ENCODE results near the gene CPT2.

The CPT2 gene

GRCh38 chr1:53220171-53220961 lies 23.7 kb downstream of the CPT2 start, which contains the start of gene CZIB:
Gene CZIB, minus strand, starts transcription at chr1:53220634. Its CDS starts 59 bp downstream, at chr1:53220575.
- Mint-ChIP-seq H3K36me3 (no peaks in the 10 kb centered on the region), H3K27ac (peak within 1 kb of the TSS; percentile 96), H3K27me3 (no peaks in the 10 kb centered on the region), H3K4me3 (peak within 1 kb of the TSS; percentile 92), H3K9me3 (ENCODE audit: low read depth) (no peaks in the 10 kb centered on the region), H3K4me1 (ENCODE audit: low read depth) (peaks cover 15% of the 10 kb centered on the region)

- H3K4me3 Mint-ChIP-seq: peak overlapping the region; percentile 92
- H3K27me3 Mint-ChIP-seq: no peaks in the 10 kb centered on the region
- peak overlapping the region; percentile 96 for H3K27ac Mint-ChIP-seq
- H3K36me3 Mint-ChIP-seq: no peaks in the 10 kb centered on the region
- peaks cover 15% of the 10 kb centered on the region for H3K4me1 Mint-ChIP-seq (ENCODE audit: low read depth)
- H3K9me3 Mint-ChIP-seq (ENCODE audit: low read depth): no peaks in the 10 kb centered on the region
Observed at GRCh38 chr1:53220962-53221286, 24.3 kb downstream of the CPT2 start.

- H3K36me3 Mint-ChIP-seq: peaks cover 6% of the 10 kb centered on the region
- peak overlapping the region; percentile 96 for H3K27ac Mint-ChIP-seq
- peak overlapping the region; percentile 97 for H3K4me3 Mint-ChIP-seq
- H3K9me3 Mint-ChIP-seq (ENCODE audit: low read depth): no peaks in the 10 kb centered on the region
- H3K27me3 Mint-ChIP-seq: no peaks in the 10 kb centered on the region
- peaks cover 37% of the 10 kb centered on the region for H3K4me1 Mint-ChIP-seq (ENCODE audit: low read depth)
Observed at GRCh38 chr1:53237638-53238037, 41.0 kb downstream of the CPT2 start.

- peak within 1 kb of the TSS; percentile 96 for H3K27ac Mint-ChIP-seq
- no peaks in the 10 kb centered on the region for H3K9me3 Mint-ChIP-seq (ENCODE audit: low read depth)
- H3K4me1 Mint-ChIP-seq (ENCODE audit: low read depth): peaks cover 37% of the 10 kb centered on the region
- no peaks in the 10 kb centered on the region for H3K27me3 Mint-ChIP-seq
- peaks cover 5% of the 10 kb centered on the region for H3K36me3 Mint-ChIP-seq
- peak within 1 kb of the TSS; percentile 97 for H3K4me3 Mint-ChIP-seq
Observed at GRCh38 chr1:53238197-53239155, 41.9 kb downstream of the CPT2 start, which contains the start of gene MAGOH. Gene MAGOH, minus strand, starts transcription at chr1:53238518. Its CDS starts 70 bp downstream, at chr1:53238448.

- H3K27ac Mint-ChIP-seq: no peak overlapping the region
- H3K36me3 Mint-ChIP-seq: peaks cover 7% of the 10 kb centered on the region
- peaks cover 18% of the 10 kb centered on the region for H3K4me1 Mint-ChIP-seq (ENCODE audit: low read depth)
- no peaks in the 10 kb centered on the region for H3K27me3 Mint-ChIP-seq
- H3K4me3 Mint-ChIP-seq: no peak overlapping the region
- no peaks in the 10 kb centered on the region for H3K9me3 Mint-ChIP-seq (ENCODE audit: low read depth)
Observed at GRCh38 chr1:53241828-53242227, 45.2 kb downstream of the CPT2 start.

DNA sequence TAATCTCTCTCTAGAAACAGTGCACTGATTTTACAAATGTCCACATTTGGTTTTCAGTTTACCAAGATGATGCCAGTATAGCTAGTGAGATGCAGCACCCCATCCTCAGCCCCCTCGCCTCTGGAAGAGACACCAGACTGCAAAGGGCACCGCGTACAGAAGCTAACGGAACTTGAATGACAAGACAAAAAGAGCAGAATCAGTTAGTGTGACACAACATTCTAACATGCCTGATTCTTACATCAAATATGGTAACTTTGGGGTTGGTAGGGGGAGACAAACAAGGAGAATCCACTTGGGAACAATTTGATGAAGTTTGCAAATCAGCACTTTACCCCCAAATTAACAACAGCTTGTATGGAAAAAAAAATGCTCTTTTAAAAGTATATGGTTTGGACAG lies 45.8 kb downstream of the CPT2 start:
- H3K9me3 Mint-ChIP-seq (ENCODE audit: low read depth): no peaks in the 10 kb centered on the region
- no peaks in the 10 kb centered on the region for H3K27me3 Mint-ChIP-seq
- H3K4me3 Mint-ChIP-seq: no peak overlapping the region
- H3K36me3 Mint-ChIP-seq: peaks cover 11% of the 10 kb centered on the region
- no peak overlapping the region for H3K27ac Mint-ChIP-seq
- peaks cover 16% of the 10 kb centered on the region for H3K4me1 Mint-ChIP-seq (ENCODE audit: low read depth)

DNA sequence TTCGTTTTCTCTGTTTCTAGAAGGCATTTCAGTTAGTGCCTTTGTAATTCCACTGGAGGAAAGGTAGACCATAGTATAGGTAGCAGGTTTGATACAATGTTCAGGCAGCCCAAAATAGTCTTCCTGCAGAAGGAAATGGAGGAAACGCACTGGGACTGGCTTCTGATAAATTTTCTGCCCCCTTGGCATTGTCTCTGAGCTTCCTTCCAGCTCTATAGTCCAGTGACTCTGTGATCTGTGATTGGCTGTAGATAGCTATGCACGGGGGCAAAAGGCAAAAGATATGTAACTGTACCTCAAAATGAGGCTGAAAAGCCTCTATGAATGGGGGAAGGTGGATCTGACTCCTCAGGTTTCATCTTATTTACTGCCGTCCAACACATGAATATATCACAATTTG lies 47.5 kb downstream of the CPT2 start:
- Mint-ChIP-seq H3K36me3 (peaks cover 8% of the 10 kb centered on the region), H3K4me3 (no peak overlapping the region), H3K27me3 (no peaks in the 10 kb centered on the region), H3K9me3 (ENCODE audit: low read depth) (no peaks in the 10 kb centered on the region), H3K27ac (no peak overlapping the region), H3K4me1 (ENCODE audit: low read depth) (peaks cover 2% of the 10 kb centered on the region)

DNA sequence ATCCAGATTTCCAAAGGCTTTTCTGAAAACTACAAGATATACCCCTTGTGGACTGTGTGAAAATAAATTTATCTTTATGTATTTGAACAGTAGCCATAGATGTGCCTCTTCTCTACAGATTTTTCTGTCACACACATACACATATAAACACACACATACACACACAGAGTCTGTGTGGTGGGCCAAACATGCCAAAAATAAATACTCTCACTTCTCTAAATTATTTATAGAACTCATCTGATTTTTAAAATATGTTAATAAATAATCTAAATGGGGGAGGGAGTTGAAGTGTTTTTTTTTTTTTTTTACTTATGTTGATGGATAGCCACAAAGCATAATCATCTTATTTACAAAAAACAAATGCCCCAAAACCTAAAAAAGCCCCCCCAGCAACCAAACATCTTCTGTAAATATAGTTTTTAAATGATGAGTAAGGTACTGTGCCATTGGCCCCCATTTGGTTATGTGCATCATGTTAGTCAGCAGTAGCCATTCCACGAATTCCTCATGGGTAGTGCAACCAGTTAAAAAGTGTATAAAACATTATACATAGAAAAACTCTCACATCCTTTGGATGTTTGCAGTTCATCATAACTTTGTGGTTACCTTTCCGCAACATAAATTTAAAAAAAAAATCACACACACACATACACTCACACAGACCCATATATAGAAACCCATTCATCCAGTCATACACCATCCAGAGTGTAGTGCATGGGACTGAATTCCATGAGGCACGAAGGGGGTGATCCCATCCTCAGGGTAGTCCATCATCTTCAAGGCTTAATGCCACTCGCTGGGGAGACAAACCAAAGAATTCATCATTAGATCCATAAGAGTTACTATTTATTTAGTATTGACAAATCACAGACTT lies 49.9 kb downstream of the CPT2 start:
- Mint-ChIP-seq H3K36me3 (peaks cover 14% of the 10 kb centered on the region), H3K9me3 (ENCODE audit: low read depth) (no peaks in the 10 kb centered on the region), H3K4me3 (no peak overlapping the region), H3K4me1 (ENCODE audit: low read depth) (no peaks in the 10 kb centered on the region), H3K27me3 (no peaks in the 10 kb centered on the region), H3K27ac (no peak overlapping the region)

DNA sequence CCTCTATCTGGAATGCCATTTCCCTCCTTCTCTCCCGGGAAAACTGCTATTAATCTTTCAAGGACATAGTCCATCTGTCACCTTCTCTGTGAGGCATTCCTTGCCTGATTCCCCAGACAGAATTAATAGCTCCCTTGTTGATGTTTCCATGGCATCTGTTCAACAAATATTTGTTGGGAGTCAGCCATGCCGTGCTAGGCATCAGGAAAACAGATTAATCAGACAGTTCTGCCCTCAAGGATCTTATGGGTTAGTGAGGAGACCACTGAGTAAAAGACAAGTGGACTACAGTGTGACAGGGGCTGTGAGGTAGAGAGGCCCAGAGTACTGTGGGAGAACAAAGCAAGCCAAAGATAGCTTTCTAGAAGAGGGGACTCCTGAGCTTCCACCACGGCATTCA lies 53.1 kb downstream of the CPT2 start:
- no peaks in the 10 kb centered on the region for H3K9me3 Mint-ChIP-seq (ENCODE audit: low read depth)
- H3K4me3 Mint-ChIP-seq: no peak overlapping the region
- H3K27me3 Mint-ChIP-seq: no peaks in the 10 kb centered on the region
- H3K36me3 Mint-ChIP-seq: peaks cover 18% of the 10 kb centered on the region
- no peaks in the 10 kb centered on the region for H3K4me1 Mint-ChIP-seq (ENCODE audit: low read depth)
- H3K27ac Mint-ChIP-seq: no peak overlapping the region

- Mint-ChIP-seq H3K36me3 (peaks cover 15% of the 10 kb centered on the region), H3K27me3 (no peaks in the 10 kb centered on the region), H3K4me3 (no peak overlapping the region), H3K27ac (no peak overlapping the region), H3K4me1 (ENCODE audit: low read depth) (no peaks in the 10 kb centered on the region), H3K9me3 (ENCODE audit: low read depth) (no peaks in the 10 kb centered on the region)
Observed at GRCh38 chr1:53250325-53250724, 53.7 kb downstream of the CPT2 start.

- Mint-ChIP-seq H3K4me3 (no peak overlapping the region), H3K27ac (no peak overlapping the region), H3K4me1 (ENCODE audit: low read depth) (no peaks in the 10 kb centered on the region), H3K9me3 (ENCODE audit: low read depth) (no peaks in the 10 kb centered on the region), H3K27me3 (no peaks in the 10 kb centered on the region), H3K36me3 (peaks cover 30% of the 10 kb centered on the region)
Observed at GRCh38 chr1:53254011-53254640, 57.5 kb downstream of the CPT2 start.

GRCh38 chr1:53255031-53255430 lies 58.4 kb downstream of the CPT2 start:
- Mint-ChIP-seq H3K4me3 (no peak overlapping the region), H3K27ac (no peak overlapping the region), H3K27me3 (no peaks in the 10 kb centered on the region), H3K4me1 (ENCODE audit: low read depth) (no peaks in the 10 kb centered on the region), H3K9me3 (ENCODE audit: low read depth) (no peaks in the 10 kb centered on the region), H3K36me3 (peaks cover 25% of the 10 kb centered on the region)

DNA sequence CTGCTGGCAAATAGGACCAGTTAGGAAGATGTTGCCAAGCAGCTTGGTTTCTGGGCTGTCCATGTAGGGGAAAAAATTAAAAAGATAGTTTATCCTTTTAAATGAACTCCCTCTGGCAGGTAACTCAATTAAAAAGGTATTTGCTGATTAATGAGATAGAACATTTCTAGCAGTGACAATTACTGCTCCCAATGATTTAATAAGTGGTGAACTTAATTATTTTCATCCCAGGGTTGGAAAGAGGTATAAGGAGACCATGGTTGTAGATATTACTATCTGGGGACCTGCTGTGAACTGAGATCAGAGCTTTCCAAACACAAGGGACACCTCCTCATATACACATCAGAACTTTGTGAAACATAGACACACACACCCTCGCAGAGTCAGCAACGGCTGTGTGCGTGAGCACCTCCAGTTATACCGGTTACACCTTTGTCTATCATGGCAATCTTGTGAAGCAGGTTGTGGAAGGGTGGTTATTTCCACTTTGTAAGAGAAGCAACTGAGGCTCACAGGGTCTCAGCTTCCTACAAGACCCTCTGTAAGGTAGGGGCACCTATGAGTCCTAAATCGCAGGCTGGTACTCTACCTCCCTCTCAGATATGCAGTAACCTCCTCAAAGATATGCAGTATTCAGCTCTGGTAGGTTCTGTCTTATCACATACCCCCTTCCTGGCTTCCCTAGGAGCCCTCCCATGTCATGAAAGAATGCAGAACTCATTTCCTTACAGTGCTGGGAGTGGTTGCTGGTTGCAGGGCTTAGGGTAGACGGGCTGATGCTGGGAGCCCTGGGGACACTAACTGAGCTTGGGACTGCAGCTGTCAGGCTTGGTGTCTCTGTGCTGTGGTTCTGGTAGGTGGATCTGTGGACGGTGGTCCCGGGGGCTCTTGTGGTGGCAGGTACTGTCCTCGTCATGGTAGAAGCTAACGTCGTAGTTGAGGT lies 60.2 kb downstream of the CPT2 start:
- no peak overlapping the region for H3K4me3 Mint-ChIP-seq
- no peaks in the 10 kb centered on the region for H3K4me1 Mint-ChIP-seq (ENCODE audit: low read depth)
- H3K36me3 Mint-ChIP-seq: peaks cover 30% of the 10 kb centered on the region
- H3K27me3 Mint-ChIP-seq: no peaks in the 10 kb centered on the region
- H3K27ac Mint-ChIP-seq: peak overlapping the region; percentile 22
- no peaks in the 10 kb centered on the region for H3K9me3 Mint-ChIP-seq (ENCODE audit: low read depth)
